ENCODE results near the gene MAPK11. TPM values are rescaled to one million over a fixed set of nuclear protein-coding genes. Genes with fewer than 3 reads are reported as not detected.
"Not testable (repeated sequence)": the region's sequence is repeated elsewhere in the genome, so short reads cannot be mapped to it uniquely, and the experiment has no call there.

The MAPK11 gene
- total RNA-seq, 1 experiment from 2014 or later, result 6.1 TPM

DNA sequence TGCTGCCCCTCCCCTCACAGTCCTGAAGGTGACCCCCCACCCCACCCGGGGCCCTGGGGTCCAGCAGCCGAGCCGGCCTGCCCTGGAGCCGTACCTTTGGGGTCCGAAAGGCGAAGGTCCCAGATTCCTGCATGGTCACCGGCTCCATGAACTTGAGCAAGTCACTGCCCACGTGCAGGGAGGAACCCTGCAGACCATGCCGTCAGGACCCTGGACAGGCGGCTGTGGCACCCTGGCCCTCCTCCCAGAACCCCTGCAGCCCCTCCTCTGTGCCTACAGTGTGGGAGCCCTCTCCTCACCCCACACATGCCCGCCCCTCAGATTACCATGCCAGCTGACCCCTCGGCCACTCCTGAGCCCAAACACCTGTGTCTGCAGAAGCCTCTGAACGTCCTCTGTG is 14.3 kb upstream of the MAPK11 start:
- in situ Hi-C loops (cut with HindIII; ENCODE audit: low pct_unique_long_range_greater_than_20kb, low sequenced_read_pairs), result no loop called here
- no peak for DNase-seq (ENCODE audit: low read depth, low spot score)

DNA sequence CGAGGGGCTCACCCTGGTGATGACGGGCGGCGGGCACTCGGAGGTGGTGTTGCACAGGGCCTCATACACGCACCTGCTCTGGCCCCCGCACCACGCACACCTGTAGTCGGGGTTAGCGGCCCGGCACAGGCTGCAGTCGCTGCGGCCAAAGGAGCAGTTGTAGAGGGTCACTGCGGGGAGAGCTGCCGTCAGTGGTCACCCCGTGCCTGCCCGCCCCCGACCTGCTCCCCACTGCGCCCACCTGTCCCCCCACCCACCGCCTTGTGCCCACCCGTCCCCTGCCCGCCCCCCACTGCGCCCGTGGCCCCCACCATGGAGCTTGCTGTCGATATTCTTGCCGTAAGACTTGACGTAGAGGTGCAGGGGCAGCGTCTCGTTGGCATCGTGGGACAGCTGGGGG is 13.6 kb upstream of the MAPK11 start:
- DNase-seq (ENCODE audit: low read depth, low spot score), result no peak
- in situ Hi-C loops (cut with HindIII; ENCODE audit: low pct_unique_long_range_greater_than_20kb, low sequenced_read_pairs), result no loop called here

DNA sequence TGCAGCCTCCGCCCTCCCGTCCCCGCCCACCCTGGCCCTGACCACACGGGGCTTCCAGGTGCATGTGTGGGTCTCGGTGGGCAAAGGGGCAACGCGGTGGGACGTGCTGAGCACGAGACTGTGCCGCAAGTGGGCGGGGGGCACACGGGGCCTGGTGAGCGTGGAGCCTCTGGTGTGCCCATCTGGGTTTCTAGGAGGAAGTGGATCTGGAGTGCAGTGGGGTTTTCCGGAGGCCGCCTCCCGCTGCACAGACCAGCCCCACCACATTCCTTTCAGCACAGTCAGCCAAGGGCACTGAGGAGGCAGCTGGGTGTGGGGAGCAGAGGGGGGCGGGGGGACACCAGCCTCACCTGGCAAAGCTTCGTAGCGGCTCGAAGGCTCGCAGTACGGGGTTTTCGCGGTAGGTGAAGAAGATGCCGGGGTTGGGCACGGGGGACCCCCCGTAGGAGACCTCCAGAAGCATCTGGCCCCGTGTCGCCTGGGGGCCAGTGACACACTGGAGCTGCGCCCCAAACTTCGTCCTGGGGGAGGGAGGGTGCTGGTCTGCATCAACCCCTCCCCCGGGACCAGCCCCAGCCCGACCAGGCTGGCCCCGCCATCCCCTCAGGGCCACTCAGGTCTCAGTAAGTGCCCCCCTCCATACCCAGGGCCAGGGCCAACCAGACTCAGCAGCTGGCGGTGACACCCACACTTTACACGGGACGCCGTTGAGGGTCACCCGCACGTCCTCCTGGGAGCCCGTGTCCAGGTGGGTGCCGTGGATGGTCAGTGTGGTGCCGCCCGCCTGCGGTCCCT is 12.4 kb upstream of the MAPK11 start:
- in situ Hi-C loops (cut with HindIII; ENCODE audit: low pct_unique_long_range_greater_than_20kb, low sequenced_read_pairs), result no loop called here
- DNase-seq (ENCODE audit: low read depth, low spot score), result no peak

DNA sequence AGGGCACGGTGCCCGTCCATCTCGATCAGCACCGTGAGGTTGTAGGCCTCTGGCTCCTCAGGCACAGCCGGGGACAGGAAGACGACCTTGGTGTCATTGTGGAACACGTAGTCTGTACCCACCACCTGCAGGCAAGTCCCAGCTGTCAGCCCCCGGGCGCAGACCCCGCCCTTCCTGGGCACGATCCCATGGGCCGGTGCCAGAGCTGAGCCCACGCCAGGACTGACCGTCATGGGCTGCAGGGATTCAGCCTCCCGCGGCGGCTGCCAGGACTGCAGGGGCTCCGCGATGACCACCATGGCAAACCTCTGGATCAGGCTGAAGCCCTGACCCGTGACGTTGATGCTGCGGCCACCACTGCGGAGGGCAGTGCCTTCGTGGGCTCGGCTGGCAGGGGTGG is 11.8 kb upstream of the MAPK11 start:
- in situ Hi-C loops (cut with HindIII; ENCODE audit: low pct_unique_long_range_greater_than_20kb, low sequenced_read_pairs), result no loop called here
- no peak for DNase-seq (ENCODE audit: low read depth, low spot score)

DNA sequence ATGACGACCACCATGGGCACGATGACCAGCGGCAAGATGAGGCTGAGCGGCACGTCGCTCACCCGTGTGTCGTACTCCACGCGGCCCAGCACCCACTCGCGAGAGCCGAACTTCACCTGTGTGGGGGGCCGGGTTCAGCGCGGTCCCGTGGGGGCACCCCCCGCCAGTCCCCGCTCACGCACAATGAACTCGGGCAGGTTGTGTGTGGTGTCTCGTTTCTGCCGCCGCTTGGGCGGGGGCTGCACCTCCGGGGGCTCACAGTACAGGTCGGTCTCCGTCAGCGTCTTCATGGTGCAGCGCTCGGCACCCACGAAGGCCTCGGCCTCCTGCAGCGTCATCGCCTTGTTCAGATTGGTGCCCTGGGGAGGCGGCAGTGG is 11.2 kb upstream of the MAPK11 start:
- in situ Hi-C loops (cut with HindIII; ENCODE audit: low pct_unique_long_range_greater_than_20kb, low sequenced_read_pairs), result no loop called here
- no peak for DNase-seq (ENCODE audit: low read depth, low spot score)

DNA sequence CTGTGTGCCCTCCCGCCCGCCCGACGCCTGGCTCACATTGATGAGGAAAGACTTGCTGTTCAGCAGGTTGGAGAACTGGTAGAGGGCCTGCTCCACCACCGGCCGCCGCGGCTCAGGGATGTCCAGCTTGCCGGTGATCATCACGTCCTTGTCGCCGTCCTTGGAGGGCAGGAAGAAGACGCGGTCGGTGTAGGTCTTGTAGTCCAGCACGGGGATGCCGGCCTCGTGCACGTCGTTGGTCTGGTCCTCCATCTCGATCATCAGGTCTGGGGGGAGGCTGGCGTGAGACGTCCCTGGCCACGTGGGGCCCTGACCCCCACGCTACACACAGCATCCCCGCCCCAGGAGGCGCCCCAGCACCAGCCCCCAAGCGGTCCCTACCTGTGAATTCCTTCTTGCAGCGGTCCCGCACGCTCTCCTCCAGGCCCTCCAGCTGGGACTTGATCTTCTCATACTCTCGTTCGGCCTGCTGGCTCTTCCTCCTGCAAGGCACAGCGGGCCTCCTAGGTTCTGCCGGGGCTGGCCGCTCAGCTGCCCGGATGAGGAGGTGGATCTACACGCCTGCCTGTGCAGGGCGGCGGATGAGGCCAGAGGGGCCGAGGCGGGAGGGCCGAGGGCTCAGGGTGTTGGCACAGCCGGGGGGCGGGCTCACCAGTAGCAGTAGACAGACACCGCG is 10.7 kb upstream of the MAPK11 start:
- no peak for DNase-seq (ENCODE audit: low read depth, low spot score)
- in situ Hi-C loops (cut with HindIII; ENCODE audit: low pct_unique_long_range_greater_than_20kb, low sequenced_read_pairs), result no loop called here

DNA sequence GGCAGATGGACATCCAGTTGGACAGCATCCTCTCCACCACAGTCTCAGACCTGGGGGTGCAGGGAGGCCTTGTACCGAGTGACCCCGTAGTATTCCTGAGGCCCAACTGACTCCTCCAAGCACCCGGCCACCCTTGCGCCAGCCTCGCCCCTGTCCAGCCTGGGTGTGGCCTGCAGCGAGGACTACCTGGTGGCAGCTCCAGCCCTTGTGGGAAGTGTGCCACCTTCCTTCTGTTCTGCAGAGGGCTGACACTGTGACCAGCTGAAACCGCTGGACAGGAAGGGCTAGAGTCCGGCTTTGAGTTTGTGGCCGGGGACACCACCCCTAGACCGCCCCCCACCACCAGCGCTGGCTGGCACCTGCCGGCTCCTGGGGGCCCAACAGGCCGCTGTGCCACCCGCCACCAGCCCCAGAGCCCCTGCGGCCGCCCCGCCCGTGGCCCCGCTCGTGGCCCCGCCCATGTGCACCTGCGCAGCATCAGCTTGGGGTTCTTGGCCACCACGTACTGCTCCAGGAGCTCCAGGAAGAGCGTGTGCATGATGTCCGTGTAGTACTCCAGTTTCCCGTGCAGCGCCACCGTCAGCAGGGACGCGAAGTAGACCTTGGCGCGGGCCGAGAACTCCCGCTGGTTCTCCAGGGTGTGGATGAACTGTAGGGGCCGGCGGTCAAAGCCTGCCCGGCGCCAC is 10.0 kb upstream of the MAPK11 start:
- in situ Hi-C loops (cut with HindIII; ENCODE audit: low pct_unique_long_range_greater_than_20kb, low sequenced_read_pairs), result no loop called here
- no peak for DNase-seq (ENCODE audit: low read depth, low spot score)

DNA sequence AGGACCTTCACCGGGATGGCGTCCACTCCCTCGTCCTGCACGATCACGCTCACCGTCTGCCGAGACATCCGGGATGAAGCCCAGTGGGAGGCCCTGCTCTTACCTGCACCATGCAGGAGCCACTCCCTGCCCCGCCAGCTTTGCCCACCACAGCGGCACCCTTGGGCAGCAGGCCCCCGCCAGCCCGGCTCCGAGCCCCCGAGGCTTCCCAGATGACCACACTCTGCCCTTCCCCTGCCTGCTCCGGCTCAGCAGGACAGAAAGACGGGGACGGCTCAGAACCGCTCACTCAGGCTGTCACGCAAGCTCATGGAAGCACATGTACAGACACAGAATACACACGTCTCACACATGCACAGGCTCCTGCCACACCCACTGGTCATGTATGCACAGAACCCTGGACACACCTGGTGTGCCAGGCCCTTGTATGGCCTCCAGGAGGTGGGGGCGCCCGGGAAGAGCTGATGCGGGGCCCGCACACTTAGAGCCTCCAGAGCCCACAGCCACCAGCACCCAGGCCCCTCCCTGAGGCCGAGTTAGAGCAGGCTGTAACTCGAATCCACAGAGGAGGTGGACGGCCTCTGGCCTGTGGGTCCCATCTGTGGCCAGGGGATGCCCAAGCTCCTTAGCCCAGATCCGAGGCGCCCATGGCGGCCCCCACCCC is 8.9 kb upstream of the MAPK11 start:
- DNase-seq (ENCODE audit: low read depth, low spot score), result no peak
- in situ Hi-C loops (cut with HindIII; ENCODE audit: low pct_unique_long_range_greater_than_20kb, low sequenced_read_pairs), result no loop called here

DNA sequence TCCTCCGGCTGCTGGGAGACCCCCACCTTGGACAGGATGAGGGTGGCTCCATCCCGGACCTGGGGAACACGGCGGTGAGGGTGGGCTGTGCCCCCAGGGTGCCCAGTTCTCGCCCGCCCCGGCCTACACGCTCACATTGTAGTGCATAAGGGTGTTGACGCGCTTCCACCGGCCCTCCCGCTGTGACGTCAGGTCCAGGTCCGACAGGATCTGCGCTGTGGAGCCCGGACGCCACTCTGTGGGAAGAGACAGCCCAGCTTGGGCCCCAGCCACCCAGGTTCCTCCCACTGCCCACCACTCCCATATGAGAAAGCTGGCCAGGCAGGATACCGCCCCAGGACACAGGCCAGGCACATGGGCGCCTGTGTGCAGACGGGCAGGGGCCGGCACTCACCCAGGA is 8.3 kb upstream of the MAPK11 start:
- no peak for DNase-seq (ENCODE audit: low read depth, low spot score)
- in situ Hi-C loops (cut with HindIII; ENCODE audit: low pct_unique_long_range_greater_than_20kb, low sequenced_read_pairs), result no loop called here

DNA sequence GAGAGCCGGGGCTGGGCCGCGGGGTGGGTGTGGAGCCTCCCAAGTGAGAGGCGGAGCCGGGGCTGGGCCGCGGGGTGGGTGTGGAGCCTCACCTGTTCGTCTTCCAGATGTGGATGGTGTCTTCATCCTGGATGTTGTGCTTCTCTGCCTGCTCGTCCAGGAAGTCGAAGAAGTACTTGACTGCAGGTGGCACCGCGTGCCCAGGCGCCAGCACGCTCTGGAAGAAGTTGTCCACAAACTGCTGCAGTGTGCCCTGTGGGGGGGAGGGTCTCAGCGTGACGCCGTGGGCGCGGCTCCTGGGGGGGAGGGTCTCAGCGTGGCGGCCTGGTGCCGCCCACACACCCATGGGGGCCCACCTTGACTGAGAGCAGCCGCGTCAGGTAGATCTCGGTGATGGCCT is 7.6 kb upstream of the MAPK11 start:
- no peak for DNase-seq (ENCODE audit: low read depth, low spot score)
- in situ Hi-C loops (cut with HindIII; ENCODE audit: low pct_unique_long_range_greater_than_20kb, low sequenced_read_pairs), result no loop called here

DNA sequence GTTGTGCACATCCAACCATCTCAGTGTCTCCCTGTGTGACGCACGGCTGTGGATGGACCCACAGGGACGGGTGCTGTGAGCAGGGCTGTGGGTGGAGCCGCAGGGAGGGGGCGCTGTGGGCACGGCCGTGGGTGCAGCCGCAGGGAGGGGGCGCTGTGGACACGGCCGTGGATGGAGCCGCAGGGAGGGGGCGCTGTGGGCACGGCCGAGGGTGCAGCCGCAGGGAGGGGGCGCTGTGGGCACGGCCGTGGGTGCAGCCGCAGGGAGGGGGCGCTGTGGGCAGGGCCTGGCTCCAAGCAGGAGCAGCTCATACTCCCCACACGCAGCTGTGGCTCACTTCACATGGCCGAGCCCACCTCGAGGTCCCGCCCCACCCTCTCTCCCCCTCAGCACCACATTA is 6.0 kb upstream of the MAPK11 start:
- in situ Hi-C loops (cut with HindIII; ENCODE audit: low pct_unique_long_range_greater_than_20kb, low sequenced_read_pairs), result no loop called here

DNA sequence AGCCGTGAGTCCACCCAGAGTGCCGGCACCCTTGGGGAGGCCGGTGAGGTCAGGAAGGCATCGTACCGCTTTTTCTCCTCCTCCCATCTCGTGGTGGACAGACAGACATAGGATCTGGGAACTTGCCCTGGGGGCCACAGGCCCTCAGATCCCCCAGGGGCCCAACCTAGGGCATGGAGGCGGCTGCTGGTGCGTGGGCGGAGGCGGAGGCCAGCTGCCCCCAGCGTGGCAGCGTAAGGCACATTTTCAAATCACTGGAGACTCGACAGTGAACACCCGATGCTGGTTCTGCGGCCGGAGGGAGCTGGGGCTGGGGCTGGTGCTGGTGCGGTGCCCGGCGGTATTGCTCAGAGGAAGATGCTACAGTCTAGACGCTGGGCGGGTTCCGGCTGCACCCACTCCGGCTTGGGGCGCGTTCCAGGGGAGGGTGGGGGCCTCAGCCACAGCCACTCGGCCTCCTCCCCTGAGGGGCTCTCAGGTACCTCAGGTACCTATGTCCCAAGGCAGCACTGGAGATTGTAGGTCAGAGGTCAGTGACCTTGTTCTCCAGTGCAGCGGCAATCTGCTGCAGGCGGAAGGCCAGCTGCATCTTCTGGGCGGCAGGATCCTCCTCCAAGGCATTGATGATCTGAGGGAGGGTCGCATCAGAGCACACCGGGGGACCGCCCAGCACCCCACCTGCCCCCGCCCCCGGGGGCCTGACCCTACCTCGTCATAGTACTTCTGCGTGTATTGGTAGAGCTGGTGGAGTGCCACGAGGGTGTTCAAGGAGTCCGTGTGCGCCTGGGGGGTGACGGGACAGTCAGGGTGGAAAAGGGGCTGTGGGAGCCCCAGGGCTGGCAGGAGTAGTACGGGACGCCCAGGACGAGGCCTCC is 5.2 kb upstream of the MAPK11 start:
- no peak for DNase-seq (ENCODE audit: low read depth, low spot score)
- in situ Hi-C loops (cut with HindIII; ENCODE audit: low pct_unique_long_range_greater_than_20kb, low sequenced_read_pairs), result no loop called here

More for the DNA sequence above, 6.0 kb upstream of the MAPK11 start:
- DNase-seq (ENCODE audit: low read depth, low spot score), result peak; percentile 55

DNA sequence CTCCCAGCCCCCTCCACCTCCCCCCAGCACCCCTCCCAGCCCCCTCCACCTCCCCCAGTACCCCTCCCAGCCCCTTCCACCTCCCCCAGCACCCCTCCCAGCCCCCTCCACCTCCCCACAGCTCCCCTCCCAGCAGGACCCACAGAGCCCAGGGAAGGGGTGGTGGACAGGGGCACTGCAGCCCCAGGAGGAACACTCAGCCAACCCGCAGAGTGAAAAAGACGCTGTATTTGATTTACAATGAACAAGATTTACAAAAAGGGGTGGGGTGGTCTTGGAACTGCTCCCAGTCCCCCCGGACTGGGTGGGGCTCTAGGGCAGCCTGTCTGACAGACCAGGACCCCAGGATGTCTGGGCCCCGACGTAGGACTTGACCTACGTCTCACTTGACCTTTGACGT is 4.6 kb upstream of the MAPK11 start:
- DNase-seq (ENCODE audit: low read depth, low spot score), result no peak
- in situ Hi-C loops (cut with HindIII; ENCODE audit: low pct_unique_long_range_greater_than_20kb, low sequenced_read_pairs), result no loop called here

DNA sequence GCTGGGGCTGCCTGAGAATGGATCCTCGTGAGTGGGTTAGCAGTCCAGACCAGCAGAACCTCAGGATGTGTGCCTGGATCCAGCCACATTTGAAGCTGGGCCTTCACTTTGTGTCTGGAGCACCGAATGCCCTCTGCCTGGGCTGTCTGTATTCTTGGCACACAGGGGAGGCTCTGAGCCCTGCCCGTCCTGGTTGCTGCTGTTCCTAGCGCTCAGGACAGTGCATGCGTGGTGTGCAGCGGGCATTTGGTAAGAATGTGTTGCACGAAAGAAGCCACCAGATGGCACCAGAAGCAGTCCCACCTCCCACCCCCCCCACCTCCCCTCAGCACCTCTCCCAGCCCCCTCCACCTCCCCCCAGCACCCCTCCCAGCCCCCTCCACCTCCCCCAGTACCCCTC is 4.1 kb upstream of the MAPK11 start:
- DNase-seq (ENCODE audit: low read depth, low spot score), result peak; percentile 84
- in situ Hi-C loops (cut with HindIII; ENCODE audit: low pct_unique_long_range_greater_than_20kb, low sequenced_read_pairs), result no loop called here

DNA sequence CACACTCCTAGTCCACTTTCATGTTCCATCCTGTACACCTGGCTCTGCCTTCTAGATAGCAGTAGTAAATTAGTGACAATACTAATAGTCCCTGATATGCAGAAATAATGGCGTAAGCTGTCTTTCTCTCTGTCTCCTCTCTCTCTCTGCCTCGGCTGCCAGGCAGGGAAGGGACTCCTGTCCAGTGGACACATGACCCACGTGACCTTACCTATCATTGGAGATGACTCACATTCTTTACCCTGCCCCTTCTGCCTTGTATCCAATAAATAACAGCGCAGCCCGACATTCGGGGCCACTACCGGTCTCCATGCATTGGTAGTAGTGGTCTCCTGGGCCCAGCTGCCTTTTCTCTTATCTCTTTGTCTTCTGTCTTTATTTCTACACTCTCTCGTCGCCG is 3.6 kb upstream of the MAPK11 start:
- in situ Hi-C loops (cut with HindIII; ENCODE audit: low pct_unique_long_range_greater_than_20kb, low sequenced_read_pairs); DNase-seq (ENCODE audit: low read depth, low spot score): not testable (repeated sequence)

DNA sequence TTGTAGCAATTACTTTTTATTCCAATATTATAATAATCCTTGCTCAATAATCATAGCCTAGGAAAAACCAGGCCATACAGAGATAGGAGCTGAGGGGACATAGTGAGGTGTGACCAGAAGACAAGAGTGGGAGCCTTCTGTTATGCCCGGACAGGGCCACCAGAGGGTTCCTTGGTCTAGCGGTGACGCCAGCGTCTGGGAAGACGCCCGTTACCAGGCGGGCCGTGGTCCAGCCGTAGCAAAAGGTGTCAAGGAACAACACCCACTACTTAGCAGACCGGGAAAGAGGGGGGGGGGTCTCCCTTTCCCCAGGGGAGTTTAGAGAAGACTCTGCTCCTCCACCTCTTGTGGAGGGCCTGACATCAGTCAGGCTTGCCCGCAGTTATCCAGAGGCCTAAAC is 3.2 kb upstream of the MAPK11 start:
- DNase-seq (ENCODE audit: low read depth, low spot score); in situ Hi-C loops (cut with HindIII; ENCODE audit: low pct_unique_long_range_greater_than_20kb, low sequenced_read_pairs): not testable (repeated sequence)

DNA sequence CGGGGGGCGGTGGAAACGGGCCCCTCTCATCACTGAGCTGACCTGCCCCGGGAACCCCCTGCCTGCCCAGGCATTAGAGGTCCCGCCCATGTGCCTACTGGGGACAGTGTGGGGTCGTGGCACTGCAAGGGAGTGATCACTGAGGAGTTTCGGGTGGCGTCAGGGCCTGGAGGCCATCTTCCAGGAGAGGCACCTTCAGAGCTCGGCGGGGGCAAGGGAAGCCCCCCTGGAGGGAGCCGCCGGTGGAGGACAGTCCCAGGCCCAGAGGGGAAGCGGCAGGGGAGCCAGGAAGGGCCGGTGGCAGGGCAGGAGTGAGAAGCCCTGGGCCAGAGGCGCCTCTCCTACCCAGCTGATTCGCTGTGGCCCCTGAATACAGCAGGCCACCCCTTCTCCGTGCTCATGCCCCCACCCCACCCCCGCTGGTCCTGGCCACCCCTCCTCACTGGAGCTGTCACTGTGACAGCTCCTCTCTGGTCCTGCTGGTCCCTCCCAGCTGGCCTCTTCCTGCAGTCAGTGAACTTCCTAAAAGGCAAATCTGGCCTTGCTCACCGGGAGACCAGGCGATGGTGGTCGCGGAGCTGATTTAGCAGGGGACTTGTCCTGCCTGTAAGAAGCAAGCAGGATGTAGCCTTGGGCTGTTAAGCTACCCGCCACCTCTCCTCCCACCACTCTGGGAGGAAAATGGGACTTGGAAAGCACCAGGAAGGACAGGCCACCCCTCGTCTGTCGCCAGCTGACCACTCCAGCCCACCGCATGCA is 2.0 kb upstream of the MAPK11 start:
- DNase-seq (ENCODE audit: low read depth, low spot score), result no peak
- in situ Hi-C loops (cut with HindIII; ENCODE audit: low pct_unique_long_range_greater_than_20kb, low sequenced_read_pairs), result no loop called here
